Measurements from ENCODE around the gene ARF1.

Gene ARF1

DNA sequence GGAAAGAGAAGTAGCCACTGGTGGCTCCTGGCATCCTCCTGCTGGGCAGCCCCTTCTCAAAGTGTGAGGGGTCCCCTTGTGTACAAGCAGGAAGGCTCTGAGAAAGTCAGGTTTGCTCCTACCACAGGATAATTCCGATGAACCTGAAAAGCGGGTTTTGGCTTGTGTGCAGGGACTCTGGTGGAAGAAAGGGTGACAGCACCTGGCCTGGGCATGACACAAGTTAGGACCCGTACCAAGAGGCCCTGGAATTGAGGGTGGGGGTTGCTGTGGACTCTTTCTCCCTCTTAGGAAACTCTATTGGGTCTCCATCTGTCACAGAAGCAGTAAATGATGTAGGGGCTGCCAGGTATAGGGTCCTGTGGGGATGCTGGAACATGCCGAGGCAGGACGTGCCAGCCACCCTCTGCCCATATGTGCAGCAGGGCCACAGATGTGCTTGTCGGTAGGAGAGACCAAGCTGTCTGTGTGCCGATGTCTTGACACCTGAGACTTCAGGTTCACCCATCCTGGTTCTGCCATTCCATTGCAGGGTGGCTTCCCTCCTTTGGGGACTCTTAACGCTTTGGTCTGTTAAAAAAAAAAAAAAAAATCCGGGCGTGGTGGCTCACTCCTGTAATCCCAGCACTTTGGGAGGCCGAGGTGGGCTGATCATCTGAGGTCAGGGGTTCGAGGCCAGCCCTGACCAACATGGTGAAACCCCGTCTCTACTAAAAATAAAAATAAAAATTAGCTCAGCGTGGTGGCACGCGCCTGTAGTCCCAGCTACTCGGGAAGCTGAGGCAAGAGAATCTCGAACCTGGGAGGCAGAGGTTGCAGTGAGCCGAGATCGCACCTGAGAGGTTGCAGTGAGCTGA, 10.8 kb downstream of the ARF1 start:
- Mint-ChIP-seq H3K27me3 (no peaks in the 10 kb centered on the region), H3K27ac (no peak overlapping the region), H3K36me3 (peaks cover 45 to 70% of the 10 kb centered on the region in 2 donors), H3K4me1 (peaks cover 40 to 73% of the 10 kb centered on the region in 2 donors), H3K9me3 (peaks cover 10 to 12% of the 10 kb centered on the region in 2 donors), H3K4me3 (no peak overlapping the region)
- no peak for DNase-seq
- ATAC-seq (replicated peaks) = no peak

DNA sequence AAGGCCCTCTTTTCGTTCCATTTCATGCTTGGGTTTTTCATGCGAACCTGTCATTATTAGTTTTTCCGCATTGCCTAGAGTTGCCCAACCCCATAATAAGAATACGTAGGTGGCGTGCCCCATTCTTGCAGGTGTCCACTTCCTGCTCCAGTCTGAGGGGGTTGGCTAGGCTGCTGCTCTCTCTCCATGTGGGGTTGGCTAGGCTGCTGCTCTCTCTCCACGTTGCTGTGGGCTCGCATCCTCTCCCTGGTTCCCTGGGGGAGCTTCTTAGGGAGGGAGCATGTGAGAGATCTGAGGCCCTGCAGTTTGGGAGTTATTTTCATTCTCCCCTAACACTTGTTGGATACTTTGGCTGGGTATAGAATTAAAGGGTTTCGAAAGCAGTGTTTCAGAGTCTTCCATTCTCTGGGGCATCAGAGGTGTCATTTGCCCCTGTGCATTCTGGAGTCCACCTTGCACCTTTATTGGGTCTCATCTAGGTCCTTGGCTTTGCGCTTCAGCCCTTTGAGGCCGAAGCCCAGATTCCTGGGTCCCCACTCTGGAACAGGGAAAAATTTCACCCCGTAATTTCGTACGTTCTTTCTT, 12.0 kb downstream of the ARF1 start:
- H3K36me3 Mint-ChIP-seq = peaks cover 52 to 71% of the 10 kb centered on the region in 2 donors
- ATAC-seq (replicated peaks) = no peak

DNA sequence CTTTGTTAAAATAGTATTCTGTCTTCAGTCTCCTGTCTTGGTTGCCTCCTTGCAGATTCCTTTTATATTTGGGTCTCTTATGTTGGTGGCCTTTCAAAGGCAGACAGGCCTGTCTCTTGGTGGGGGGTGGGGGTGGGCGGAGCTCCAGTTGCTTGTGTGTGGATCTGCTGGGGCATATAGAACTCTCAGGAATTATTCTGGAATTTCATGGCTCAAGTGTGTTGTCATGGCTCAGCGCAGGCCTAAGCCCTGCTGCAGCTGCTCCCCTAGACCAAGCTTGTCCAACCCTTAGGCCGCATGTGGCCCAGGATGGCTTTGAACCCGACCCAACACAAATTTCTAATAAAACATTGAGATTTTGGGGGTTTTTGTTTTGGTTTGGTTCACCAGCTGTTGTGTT, 12.7 kb downstream of the ARF1 start:
- no peak for ATAC-seq (replicated peaks)
- H3K4me1 Mint-ChIP-seq = peaks cover 29 to 70% of the 10 kb centered on the region in 2 donors

More for the DNA sequence above, 12.0 kb downstream of the ARF1 start:
- H3K4me1 Mint-ChIP-seq = peaks cover 34 to 70% of the 10 kb centered on the region in 2 donors
- no peak for DNase-seq
- no peak overlapping the region for H3K4me3 Mint-ChIP-seq
- no peaks in the 10 kb centered on the region for H3K27me3 Mint-ChIP-seq
- peaks cover 10 to 12% of the 10 kb centered on the region in 2 donors for H3K9me3 Mint-ChIP-seq
- H3K27ac Mint-ChIP-seq = peak overlapping the region; percentile 34

DNA sequence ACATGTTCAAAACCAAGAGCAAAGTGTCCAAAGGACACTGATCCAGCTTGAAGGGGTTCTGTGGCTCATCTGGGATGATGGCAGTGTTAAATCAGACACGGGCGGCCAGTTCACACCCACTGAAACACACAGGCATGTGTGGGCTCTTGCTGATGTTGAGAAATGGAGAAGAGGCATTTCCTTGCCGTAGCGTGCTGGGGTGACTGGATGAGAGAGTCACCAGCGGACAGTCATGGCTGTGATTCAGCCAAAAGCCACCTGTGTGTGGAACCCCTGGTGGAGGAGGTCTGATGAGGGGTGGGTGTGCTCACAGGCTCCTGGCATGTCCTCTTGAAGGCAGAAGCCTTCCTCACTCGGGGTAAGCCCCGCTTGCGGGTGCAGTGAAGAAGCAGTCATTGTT, 13.4 kb downstream of the ARF1 start:
- no peak for DNase-seq

More for the DNA sequence above, 12.7 kb downstream of the ARF1 start:
- no peak overlapping the region for H3K4me3 Mint-ChIP-seq
- peaks cover 58 to 71% of the 10 kb centered on the region in 2 donors for H3K36me3 Mint-ChIP-seq
- H3K27ac Mint-ChIP-seq = peak overlapping the region; percentile 34
- H3K9me3 Mint-ChIP-seq = peaks cover 10 to 12% of the 10 kb centered on the region in 2 donors
- H3K27me3 Mint-ChIP-seq = no peaks in the 10 kb centered on the region
- no peak for DNase-seq

DNA sequence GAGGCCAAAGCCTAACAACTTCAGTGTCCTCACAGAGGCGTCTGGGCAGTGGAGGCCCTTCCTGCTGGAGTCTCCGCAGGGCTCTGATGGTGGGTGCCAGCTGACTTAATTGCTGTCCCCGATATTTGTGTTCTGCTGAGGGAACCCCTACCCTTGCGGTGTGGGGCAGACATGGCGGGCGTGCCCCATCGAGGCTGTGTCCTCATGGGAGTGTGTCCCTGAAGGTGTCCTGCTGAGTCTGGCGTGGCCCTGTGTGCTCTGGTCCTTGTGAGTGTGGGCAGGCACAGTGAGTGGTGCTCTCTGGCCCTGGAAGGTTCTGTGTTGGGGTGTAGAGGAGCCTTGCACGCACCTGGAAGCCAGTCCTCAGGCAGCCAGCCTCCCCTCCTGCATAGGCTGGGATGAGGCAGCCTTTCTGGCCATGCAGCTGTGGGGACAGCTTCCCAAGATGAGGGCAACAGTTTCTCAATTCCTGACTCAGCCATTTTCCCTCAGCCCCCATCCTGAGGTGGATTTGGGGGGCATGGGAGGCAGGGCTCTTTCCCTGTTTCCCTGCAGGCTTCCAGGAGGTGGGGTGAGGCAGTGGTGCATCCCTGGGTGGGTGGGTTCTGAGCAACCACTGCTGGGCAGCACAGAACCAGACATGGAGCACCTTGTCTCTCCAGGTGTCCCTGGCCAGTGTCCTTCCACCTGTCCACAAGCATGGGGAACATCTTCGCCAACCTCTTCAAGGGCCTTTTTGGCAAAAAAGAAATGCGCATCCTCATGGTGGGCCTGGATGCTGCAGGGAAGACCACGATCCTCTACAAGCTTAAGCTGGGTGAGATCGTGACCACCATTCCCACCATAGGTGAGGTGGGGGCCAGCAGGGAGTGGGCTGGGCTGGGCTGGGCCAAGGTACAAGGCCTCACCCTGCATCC, 14.2 kb downstream of the ARF1 start:
- no peak for ATAC-seq (replicated peaks)
- Mint-ChIP-seq H3K36me3 (peaks cover 58 to 72% of the 10 kb centered on the region in 2 donors), H3K27me3 (no peaks in the 10 kb centered on the region), H3K4me3 (no peak overlapping the region), H3K4me1 (peaks cover 23 to 64% of the 10 kb centered on the region in 2 donors), H3K9me3 (peaks cover 10 to 12% of the 10 kb centered on the region in 2 donors), H3K27ac (no peak overlapping the region)
- DNase-seq = no peak

More for the DNA sequence above, 13.4 kb downstream of the ARF1 start:
- Mint-ChIP-seq H3K4me1 (peaks cover 24 to 64% of the 10 kb centered on the region in 2 donors), H3K27me3 (no peaks in the 10 kb centered on the region), H3K36me3 (peaks cover 59 to 71% of the 10 kb centered on the region in 2 donors), H3K27ac (peak overlapping the region; percentile 80), H3K4me3 (no peak overlapping the region), H3K9me3 (peaks cover 10 to 12% of the 10 kb centered on the region in 2 donors)
- no peak for ATAC-seq (replicated peaks)

DNA sequence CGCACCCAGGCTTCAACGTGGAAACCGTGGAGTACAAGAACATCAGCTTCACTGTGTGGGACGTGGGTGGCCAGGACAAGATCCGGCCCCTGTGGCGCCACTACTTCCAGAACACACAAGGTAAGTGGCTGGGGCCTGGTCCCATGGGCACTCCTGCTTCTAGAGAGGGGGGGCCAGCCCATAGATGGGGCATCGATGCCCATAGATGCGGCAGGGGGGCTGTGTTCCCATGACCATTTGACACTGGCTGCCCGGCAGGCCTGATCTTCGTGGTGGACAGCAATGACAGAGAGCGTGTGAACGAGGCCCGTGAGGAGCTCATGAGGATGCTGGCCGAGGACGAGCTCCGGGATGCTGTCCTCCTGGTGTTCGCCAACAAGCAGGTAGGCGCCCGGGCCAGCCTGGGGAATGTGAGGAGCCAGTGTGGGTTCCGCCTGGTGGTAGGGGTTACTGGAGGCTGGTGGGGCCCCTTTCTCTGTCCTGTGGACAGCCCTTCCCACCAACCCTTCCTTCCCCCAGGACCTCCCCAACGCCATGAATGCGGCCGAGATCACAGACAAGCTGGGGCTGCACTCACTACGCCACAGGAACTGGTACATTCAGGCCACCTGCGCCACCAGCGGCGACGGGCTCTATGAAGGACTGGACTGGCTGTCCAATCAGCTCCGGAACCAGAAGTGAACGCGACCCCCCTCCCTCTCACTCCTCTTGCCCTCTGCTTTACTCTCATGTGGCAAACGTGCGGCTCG, 15.0 kb downstream of the ARF1 start:
- Mint-ChIP-seq H3K27me3 (no peaks in the 10 kb centered on the region), H3K4me1 (peaks cover 25 to 62% of the 10 kb centered on the region in 2 donors), H3K27ac (peak overlapping the region; percentile 47), H3K36me3 (peaks cover 52 to 64% of the 10 kb centered on the region in 2 donors), H3K9me3 (peaks cover 10 to 12% of the 10 kb centered on the region in 2 donors), H3K4me3 (no peak overlapping the region)
- ATAC-seq (replicated peaks) (no peak), DNase-seq (no peak)

DNA sequence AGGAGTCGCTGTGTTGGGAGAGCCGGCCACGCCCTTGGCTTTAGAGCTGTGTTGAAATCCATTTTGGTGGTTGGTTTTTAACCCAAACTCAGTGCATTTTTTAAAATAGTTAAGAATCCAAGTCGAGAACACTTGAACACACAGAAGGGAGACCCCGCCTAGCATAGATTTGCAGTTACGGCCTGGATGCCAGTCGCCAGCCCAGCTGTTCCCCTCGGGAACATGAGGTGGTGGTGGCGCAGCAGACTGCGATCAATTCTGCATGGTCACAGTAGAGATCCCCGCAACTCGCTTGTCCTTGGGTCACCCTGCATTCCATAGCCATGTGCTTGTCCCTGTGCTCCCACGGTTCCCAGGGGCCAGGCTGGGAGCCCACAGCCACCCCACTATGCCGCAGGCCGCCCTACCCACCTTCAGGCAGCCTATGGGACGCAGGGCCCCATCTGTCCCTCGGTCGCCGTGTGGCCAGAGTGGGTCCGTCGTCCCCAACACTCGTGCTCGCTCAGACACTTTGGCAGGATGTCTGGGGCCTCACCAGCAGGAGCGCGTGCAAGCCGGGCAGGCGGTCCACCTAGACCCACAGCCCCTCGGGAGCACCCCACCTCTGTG, 15.9 kb downstream of the ARF1 start:
- Mint-ChIP-seq H3K9me3 (peaks cover 10 to 12% of the 10 kb centered on the region in 2 donors), H3K4me3 (no peak overlapping the region), H3K4me1 (peaks cover 28 to 63% of the 10 kb centered on the region in 2 donors), H3K27ac (no peak overlapping the region), H3K27me3 (no peaks in the 10 kb centered on the region), H3K36me3 (peaks cover 48 to 65% of the 10 kb centered on the region in 2 donors)
- no peak for ATAC-seq (replicated peaks)
- no peak for DNase-seq

DNA sequence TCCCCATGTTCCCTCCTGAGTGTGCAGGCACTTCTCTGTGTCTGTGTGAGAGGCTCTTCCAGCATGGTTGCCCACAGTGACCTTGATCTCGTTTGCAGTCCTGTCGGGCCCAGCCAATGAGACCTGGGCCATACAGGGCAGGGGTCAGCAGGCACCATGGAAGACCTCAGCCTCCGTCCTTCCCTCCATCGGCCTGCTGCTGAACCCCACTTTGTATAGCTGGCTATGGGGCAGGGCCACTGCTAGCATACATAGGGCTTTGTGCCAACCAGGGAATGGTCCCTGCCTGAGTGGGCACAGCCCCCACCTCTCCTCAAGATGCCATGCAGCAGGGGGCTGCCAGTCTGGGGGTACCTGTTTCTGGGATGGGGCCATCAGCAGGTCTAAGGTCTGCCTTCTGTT, 16.8 kb downstream of the ARF1 start:
- Mint-ChIP-seq H3K9me3 (peaks cover 9 to 11% of the 10 kb centered on the region in 2 donors), H3K4me1 (peaks cover 33 to 71% of the 10 kb centered on the region in 2 donors), H3K27me3 (no peaks in the 10 kb centered on the region), H3K36me3 (peaks cover 43 to 61% of the 10 kb centered on the region in 2 donors), H3K4me3 (no peak overlapping the region), H3K27ac (peak overlapping the region; percentile 81)
- ATAC-seq (replicated peaks) (no peak), DNase-seq (no peak)

DNA sequence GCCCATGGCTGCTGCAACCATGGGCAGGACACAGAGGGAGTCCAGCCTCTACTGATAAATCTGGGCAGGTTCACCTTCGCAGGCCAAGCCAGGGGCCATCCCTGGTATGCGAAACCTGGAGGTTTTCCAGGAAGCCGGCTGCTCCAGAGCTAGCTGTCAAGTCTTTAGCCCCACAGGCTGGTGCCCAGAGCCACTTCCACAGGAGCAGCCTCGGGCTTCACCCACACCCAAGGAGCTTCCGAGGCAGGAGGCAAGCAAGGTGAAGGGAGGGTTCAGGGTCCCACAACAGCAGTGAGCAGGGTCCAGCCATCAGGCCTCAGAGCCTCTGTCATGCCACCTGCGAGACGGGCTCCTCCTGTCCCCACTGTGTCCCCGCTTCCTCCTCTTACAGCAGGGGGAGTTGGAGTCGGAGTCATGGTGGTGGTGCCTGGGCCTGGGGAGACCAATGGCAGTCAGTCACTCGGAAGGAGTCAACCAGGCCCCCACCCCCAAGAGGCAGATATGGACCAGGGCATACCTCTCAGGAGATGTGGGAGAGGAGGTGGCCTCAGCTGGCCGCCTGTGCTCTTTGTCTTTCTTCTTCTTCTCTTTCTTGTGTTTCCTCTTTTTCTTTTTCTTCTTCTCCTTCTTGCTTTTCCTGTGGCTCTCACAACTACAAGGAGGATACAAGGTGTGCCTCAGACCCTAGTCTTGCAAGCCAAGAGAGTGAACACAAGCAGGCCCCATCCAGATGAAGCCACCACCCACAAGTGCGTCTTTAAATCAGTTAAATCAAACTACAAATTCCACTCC, 18.5 kb downstream of the ARF1 start:
- peak overlapping the region; percentile 94 for H3K27ac Mint-ChIP-seq
- DNase-seq = no peak
- ATAC-seq (replicated peaks) = no peak
- no peaks in the 10 kb centered on the region for H3K9me3 Mint-ChIP-seq
- peak overlapping the region; percentile 60 to 98 for H3K4me3 Mint-ChIP-seq
- peaks cover 25 to 68% of the 10 kb centered on the region in 2 donors for H3K4me1 Mint-ChIP-seq
- H3K36me3 Mint-ChIP-seq = peaks cover 33 to 54% of the 10 kb centered on the region in 2 donors
- no peaks in the 10 kb centered on the region for H3K27me3 Mint-ChIP-seq

DNA sequence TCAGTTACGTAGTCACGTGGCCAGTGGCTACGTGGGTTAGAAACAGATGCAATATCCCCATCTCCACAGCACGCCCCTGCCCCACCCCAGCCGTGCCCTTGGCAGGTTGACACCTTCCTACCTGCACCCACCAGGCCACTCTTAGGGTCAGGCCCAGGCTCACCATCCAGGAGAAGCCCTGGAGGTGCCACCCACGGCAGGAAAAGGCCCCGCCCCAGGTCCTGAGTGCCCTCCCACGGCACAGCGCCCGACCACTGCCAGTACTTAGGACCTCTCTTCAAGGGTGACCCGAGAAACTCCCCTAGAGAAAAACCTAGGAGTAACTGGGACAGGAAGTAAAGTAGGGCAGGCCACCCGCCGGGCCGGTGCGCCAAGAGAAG, 19.1 kb downstream of the ARF1 start:
- H3K4me1 Mint-ChIP-seq = peaks cover 27 to 65% of the 10 kb centered on the region in 2 donors
- no peak for ATAC-seq (replicated peaks)
- H3K9me3 Mint-ChIP-seq = no peaks in the 10 kb centered on the region
- peak overlapping the region; percentile 94 for H3K27ac Mint-ChIP-seq
- H3K4me3 Mint-ChIP-seq = peak overlapping the region; percentile 60 to 98
- H3K27me3 Mint-ChIP-seq = no peaks in the 10 kb centered on the region
- no peak for DNase-seq
- peaks cover 37 to 52% of the 10 kb centered on the region in 2 donors for H3K36me3 Mint-ChIP-seq

DNA sequence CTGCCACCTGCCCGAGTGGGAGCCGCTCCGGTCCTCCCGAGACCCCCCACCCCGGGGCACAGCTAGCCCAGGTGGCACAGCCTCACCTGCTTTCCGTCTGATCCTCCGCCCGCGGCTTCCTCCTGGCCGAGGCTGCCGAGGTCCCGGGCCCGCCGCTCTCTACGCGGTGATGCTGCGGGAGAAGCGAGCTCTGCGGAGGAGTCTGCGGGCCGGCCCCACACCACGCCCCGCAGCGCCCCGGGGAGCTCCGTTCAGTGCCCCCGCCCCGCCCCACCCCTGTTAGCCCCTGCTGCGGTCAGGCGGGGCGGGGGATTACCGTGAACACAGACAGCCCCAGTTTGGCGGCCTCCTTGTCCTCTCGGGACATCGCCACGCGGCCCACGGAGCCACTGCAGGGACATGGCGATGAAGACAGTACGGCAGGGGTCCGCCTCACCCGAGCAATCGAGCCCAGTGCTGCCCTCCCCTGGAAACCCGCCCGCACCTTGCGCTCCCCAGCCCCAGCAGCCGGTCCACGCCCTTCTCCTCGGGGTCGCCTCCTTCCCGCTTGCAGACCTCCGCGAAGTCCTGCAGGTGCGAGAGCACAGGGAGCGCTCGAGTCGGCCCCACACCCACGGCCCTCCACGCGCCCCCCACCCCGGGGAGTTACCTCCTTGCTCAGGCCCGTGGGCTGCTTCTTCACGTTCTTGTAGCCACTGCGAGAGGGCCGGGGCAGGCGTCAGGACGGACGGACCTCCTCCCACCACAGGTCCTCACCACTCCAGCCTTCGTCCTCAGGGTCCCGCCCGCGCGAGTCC, 19.7 kb downstream of the ARF1 start:
- Mint-ChIP-seq H3K4me3 (peak overlapping the region; percentile 95 to 98), H3K4me1 (peaks cover 27 to 64% of the 10 kb centered on the region in 2 donors), H3K27ac (peak overlapping the region; percentile 83), H3K27me3 (no peaks in the 10 kb centered on the region), H3K9me3 (no peaks in the 10 kb centered on the region), H3K36me3 (peaks cover 40 to 56% of the 10 kb centered on the region in 2 donors)
- ATAC-seq (replicated peaks) (peak; percentile 47), DNase-seq (no peak)
